Effector CD4-positive, alpha-beta T cell (primary cell): Measurements from ENCODE around the gene PIP4P1.
"Not testable (repeated sequence)": the region's sequence is repeated elsewhere in the genome, so short reads cannot be mapped to it uniquely, and the experiment has no call there.

Experiments used
- DNase-seq: peaks from one replicate; pipeline ENCODE4 v3.0.0-alpha.2; 2020

PIP4P1 gene

DNA sequence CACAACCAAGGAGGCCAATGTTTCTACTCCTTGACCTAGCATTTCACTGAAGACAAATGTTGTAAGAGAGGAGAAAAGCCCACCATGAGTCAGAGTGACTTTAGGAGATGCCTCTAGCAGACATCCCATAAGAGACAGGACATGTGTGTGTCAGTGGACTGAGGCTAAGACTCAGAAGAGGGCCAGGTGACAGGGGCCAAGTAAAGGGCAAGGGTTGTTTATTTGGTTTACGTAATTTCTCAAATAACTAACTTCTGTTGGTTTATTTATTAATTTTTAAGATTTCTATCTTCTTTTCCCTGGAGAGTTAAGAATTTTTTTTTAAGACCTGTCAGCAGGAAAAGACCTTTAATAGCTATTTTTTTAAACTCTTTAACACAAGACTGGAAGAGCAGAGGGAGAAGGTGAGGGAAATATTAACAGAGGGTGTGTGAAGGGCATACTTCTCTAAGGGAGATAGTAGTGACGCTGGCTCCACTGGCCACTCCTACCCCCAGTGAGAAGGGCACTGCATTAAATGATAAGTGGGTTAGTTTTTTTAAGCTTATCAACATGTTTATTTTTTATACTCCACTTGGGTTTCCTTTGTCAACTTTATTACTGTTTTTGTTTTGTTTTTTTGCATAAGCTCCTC lies 11.4 kb upstream of the PIP4P1 start:
- DNase-seq, result no peak

DNA sequence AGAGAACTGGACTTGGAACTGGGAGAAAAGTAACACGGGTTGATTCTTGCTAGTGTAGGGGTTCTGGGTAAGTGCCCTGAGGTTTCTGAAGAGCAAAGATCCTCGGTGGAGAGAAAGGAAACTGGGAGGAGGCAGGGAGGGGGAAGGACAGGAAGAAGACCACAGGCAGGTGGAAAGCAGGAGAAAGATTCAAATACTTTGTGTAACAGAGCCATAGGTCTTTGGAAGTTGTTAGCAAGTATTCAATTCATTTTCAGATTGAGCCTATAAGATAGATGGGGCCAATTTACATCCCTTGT lies 9.3 kb upstream of the PIP4P1 start:
- DNase-seq, result no peak

DNA sequence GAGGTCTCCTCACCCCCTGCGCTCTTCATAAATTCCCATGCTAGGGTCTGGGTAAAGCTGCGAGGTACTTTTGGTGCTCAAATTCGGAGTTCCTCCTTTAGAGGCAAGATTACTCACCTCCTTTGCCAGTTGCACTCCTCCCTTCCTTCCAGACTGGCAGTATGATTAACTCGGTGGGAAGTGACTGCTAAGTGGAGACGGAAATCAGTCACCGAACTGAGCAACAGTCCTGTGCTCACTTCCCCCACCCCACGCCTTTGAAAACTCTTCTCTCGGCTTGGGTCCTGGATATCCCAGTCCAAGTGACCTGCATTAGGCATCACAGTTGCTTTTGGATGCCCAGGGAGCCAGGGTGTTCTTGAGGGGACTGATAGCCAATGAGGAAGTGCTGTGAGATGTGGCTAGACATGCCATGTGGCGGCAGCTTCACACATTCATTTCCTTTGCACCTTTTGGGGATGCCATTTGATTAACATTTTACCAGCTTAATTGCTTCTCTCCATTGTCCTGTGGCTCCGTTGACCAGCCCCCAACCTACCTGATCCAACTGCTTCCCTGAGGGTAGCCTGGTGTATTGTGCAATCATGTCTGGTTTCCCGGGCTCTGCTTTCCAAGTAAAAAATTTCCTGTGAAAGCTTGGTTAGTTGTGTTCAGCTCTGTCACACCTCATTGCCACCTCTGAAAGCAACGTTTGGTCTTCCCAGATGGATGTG lies 8.8 kb upstream of the PIP4P1 start:
- DNase-seq, result peak; percentile 56

DNA sequence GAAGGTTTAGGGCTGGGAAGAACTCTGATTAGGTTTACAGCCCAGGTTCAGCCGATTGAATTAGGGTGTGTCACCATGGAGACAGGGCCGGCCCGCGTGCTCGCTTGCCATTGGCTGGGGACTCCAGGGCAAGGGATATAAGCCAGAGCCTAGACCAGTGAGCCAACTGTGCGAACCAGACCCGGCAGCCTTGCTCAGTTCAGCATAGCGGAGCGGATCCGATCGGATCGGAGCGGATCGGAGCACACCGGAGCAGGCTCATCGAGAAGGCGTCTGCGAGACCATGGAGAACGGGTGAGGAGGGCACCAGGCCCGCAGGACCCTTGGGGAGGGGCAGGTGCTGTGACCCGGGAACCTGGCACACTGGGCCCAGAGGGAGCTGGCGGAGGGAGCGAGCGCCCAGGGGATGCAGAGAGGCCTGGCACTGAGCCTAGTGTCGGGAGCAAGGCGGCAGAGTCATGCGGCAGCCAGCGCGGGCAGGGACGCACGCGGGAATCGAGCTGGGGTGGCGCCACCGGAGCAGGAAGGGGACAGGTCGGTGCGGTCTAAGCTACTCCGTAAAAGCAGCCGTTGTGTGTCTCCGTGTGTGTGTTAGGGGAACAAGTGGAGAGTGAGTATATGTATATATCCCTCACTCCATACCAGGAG lies 8.1 kb upstream of the PIP4P1 start, which contains the start of gene PNP:
PNP (plus strand) TSS at position 165 of the 648 bp plus-strand sequence; CDS start at position 284, 119 bp downstream.
- peak; percentile 85 for DNase-seq

DNA sequence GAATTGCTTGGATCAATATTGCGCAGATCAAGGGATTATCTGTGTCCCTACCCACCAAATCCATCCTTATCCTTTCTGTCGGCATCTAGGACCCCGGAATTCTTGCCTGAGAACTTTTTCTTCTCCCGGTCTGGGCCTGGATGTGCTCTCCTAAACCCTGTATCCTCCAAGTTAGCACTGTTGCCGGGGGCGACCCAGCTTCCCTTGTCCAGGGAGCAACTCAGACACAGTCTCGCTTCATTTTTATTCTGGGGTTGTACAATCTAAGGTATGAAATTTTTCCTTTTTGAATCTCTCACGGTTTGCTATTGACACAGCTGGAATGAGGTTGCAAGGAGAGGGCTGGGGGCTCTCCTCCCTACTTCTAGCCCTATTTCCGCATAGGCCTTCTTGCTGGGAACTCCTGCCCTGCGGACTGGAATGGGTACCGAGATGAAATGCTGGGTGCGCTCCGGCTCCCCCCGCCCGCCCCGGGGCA lies 7.6 kb upstream of the PIP4P1 start:
- DNase-seq, result no peak

DNA sequence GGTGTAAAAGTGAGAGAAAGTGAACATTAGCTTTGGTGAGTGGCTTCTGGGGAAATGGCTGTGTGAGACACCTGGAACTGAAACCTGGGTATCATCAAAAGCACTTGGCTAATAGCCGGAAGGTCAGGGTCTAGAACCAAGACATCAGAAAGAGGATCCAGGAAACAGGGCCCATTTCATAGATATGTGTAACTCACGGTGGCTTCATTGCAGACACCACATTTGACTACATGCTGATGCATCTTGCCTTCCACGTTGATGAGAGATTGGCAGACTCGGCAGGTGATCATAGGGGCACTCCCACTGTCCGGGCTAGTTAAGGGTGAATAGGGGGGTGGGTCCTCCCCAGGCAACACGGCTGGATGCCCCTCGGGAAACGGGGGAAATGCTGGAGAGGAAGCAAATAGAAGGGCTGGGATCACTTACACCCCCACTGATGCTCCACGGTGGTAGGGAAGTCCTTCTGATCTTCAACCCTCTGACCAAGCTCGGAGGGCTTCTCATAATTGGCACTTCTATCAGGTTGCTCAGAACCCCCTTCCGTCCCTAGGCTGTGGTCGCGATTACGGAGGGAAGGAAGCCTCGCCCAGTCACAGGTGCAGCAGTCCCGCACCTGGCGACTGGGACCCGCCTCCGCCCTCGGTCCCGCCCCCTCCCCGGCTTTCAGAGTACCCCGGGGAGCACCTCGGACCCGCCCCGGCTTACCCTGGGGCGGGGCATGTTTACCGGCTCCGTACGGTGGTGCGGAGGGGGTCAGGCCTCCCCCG lies 593 bp downstream of the PIP4P1 start:
- DNase-seq, result peak; percentile 60

DNA sequence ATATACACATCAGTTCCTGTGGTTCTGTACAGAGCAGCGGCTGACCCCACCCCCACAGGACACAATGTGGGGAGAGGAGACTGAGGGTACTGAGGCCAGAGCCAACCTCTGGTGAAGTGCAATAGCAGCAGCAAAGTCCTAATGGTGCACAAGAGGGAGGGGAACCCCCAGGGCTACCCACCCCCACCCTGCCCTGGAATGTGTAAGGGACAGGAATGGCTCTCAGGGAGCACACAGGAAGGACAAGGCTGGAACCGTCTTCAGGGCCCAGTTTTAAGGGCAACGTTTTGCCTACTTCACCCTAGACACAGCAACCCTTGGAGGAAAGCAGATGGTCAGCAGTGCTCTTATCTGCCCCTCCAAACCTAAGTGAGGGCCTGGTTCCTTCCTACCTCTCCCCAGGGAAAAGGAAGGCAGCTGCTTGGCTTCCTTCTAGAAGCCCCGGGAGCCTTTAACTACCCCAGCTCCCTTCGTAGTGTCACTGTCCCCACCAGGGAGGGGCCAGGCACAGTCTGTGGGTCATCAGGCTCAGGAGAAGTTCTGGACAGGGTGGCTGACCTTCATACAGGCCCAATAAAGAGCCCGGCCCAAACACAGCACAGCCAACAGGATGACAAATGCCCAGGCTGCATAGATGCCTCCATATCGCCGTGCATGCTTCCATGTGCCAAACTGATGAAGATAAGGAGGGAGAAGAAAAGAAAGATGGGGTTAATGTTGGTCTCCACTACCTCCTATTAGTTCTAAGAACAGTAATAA lies 3.0 kb downstream of the PIP4P1 start:
- no peak for DNase-seq

DNA sequence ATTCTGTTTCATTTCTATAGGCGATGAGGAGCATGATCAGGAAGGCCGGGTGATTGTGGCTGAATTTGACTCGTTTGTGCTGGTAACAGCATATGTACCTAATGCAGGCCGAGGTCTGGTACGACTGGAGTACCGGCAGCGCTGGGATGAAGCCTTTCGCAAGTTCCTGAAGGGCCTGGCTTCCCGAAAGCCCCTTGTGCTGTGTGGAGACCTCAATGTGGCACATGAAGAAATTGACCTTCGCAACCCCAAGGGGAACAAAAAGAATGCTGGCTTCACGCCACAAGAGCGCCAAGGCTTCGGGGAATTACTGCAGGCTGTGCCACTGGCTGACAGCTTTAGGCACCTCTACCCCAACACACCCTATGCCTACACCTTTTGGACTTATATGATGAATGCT lies 4.3 kb downstream of the PIP4P1 start:
- DNase-seq, result no peak

DNA sequence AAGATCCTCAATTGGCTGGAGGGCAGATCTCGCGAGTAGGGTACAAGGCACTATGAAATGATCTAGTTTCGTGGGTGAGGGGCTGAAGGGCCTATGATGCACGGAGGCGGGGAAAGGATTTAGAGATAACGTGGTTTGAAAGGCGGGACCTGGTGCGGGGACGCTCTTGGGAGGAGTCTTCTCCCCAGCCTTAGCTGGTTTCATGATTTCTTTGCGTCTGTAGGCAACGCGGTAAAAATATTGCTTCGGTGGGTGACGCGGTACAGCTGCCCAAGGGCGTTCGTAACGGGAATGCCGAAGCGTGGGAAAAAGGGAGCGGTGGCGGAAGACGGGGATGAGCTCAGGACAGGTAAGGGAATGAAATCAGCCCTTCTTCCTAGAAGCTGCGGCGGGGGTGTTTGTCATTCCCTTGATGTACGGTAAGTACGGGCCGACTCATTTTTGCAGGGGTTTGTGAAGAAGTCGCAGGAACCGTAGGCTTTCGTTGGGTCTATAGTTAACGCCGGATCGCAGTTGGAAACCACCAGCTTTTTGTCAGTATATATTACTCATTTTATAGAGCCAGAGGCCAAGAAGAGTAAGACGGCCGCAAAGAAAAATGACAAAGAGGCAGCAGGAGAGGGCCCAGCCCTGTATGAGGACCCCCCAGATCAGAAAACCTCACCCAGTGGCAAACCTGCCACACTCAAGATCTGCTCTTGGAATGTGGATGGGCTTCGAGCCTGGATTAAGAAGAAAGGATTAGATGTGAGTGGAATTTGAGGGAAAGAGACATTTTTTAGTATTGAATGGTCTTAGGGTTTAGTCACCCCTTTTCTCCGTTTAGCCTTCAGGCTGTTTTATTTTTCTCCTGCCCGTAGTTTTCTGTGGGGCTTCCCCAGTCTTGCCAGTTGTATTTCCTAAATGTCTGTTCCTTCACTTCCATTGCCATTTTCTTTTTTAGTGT lies 5.6 kb downstream of the PIP4P1 start:
- DNase-seq, result peak; percentile 69

DNA sequence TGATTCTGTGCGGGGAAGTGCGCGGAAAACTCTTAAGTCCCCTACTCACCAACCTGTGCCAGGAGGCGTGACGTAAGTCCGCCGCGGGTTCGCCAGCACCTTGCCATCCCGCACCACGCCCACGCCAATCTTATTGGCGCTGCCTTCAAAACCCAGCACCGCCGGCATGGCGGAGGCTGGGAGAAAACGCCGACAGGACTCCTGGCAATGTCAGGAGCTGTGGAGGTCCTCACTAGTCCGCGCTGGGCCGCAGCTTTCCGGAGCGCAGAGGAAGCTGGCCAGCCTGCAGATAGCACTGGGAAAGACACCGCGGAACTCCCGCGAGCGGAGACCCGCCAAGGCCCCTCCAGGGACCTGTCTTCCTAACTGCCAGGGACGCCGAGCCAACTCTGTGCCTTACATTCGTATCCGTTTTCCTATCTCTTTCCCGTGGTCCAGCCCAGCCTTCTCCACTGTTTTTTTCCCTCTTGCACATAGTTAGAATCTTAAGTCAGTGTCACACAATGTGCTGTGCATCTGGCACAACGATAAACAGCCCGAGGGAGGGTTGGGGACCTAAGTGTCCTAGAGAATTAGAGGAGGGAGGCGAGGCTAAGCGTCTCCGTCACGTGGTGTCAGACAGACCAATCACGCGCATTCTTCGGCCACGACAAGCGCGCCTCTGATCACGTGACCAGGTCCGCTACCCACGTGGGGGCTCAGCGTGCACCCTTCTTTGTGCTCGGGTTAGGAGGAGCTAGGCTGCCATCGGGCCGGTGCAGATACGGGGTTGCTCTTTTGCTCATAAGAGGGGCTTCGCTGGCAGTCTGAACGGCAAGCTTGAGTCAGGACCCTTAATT lies 6.5 kb downstream of the PIP4P1 start, which contains the start of the genes APEX1 and OSGEP:
APEX1 (plus strand) TSS at position 711 of the 839 bp plus-strand sequence. CDS start 420 bp downstream, outside the sequence.
OSGEP (minus strand) TSS at position 297 of the 839 bp plus-strand sequence; CDS start at position 168, 129 bp downstream.
- peak; percentile 98 for DNase-seq

DNA sequence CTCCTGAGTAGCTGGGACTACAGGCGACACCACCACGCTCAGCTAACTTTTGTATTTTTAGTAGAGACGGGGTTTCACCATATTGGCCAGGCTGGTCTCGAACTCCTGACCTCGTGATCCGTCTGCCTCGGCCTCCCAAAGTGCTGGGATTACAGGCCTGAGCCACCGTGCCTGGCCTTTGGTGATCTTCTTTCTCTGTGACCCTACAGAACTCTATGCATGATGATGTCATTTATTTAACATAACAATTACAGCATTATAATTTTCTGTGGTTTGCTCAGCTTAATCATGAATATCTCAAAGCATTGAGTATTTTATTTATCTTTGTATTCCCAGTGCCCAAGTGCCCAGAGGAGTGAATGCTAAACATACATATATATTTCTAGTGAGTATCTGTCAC lies 8.4 kb downstream of the PIP4P1 start:
- DNase-seq, result not testable (repeated sequence)

DNA sequence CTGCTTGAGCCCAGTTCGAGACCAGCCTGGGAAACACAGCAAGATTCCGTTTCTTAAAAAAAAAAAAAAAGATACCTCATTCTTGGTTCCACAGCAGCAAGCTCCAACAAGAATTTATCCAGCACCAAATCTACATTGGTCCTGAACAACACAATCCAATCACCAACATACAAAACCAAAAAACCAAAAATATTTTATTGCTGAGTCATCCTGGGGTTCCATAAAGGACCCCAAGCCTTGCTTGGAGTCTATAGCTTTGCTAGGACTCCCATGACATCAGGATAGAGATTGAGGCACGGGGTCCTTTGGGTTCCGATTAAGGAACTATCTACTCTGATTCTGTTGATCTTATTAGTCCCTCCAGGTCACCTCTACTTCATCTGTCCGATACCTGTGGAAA lies 14.3 kb downstream of the PIP4P1 start:
- DNase-seq, result no peak

DNA sequence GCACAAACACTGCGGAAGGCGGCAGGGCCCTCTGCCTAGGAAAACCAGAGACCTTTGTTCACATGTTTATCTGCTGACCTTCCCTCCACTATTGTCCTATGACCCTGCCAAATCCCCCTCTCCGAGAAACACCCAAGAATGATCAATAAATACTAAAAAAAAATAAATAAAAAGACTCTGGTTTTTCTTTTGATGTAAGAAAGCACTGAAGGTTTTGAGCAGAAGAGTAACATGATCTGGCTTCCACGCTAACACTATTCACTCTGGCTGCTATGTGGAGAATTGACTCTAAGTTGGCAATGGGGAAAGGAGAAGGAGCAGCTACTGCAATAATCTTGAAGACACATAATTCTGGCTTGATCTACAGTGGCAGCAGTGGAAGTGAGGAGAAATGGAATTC lies 17.6 kb downstream of the PIP4P1 start:
- DNase-seq, result not testable (repeated sequence)

DNA sequence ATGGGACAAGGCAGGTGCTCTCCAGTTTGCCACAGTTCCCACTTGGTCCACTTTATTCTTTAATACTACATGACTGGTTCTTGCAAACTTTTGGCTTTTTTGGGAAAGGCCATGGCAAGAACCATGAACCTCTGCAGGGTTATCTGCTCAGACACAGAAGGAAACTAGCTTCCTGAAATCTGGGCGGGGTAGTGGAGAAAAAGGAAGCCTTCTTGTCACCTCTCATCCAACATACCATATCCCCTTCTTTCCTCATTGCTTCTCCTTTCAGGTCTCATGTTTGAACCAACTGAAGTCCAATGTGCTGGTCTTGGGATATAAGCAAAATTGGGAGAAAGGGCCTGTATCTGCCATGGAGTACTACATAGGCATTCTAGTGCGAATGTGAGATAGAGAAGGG lies 19.8 kb downstream of the PIP4P1 start:
- DNase-seq, result no peak

DNA sequence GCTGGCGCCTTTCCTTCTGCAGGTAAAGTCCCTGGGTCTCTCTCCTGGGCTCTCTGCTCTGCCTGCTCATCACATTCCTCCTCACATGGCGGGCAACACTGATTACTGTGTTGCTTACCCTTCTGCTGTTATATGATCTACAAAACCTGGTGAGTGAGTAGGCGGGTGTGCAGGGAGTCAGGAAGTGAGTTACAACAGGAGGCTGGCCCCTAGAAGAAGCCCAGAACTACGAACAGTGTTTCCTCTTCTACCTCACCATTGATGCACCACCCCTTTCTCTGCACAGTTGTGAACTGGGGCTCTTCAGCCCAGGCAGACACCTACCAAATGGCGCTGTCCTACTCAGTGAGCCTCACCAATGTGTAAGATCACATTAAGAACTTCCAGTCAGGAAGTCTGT lies 20.4 kb downstream of the PIP4P1 start:
- no peak for DNase-seq

DNA sequence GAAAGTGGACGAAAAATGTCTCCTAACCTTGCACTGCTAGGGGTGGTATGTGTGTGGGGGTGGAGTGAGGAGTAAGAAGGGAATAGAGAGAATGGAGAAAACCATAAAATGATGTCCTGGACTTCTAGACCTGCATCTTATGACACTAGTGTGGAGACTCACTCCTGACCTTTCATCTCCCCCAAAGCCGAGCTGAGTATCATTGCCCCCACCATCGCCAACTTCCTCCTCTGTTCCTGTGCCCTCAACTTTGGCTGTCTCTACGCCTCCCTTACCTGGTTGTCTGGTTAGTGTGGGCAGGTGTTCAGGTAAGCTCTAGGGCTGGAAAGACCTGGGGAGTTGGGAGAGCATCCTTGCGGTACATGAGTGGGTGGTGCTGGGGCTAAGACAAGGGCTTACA lies 20.8 kb downstream of the PIP4P1 start:
- DNase-seq, result no peak

DNA sequence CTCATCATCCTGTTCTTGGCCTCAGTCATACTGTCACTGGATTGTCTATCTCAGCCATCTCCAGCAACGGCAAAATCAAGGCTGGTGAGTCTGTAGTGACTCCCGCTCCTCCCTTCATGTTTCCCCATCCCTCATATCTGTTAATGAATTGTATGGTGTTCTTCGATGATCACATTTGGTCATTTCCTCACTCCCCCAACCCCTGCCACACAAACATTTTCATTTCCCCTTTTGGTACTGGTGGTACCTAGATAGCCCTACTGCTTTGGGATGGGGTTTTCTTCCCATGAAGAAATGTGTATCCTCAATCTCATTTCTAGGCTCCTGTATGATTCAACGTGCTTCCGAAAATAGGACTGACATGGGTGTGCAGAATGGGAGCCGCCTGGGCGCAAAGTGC lies 22.6 kb downstream of the PIP4P1 start:
- no peak for DNase-seq

DNA sequence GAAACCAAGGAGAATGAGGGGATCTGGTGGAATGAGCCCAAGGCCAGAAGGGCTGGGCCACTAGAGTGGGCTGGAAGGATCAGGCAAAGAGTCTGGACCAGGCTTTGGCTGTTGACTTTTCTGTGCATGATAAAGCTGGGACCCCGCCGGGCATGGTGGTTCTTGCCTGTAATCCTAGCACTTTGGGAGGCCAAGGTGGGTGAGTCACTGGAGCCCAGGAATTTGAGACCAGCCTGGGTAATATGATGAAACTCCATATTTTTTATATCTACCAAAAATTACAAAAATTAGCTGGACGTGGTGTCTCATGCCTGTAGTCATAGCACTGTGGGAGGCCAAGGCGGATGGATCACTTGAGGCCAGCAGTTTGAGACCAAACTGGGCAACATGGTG lies 24.9 kb downstream of the PIP4P1 start:
- no peak for DNase-seq

DNA sequence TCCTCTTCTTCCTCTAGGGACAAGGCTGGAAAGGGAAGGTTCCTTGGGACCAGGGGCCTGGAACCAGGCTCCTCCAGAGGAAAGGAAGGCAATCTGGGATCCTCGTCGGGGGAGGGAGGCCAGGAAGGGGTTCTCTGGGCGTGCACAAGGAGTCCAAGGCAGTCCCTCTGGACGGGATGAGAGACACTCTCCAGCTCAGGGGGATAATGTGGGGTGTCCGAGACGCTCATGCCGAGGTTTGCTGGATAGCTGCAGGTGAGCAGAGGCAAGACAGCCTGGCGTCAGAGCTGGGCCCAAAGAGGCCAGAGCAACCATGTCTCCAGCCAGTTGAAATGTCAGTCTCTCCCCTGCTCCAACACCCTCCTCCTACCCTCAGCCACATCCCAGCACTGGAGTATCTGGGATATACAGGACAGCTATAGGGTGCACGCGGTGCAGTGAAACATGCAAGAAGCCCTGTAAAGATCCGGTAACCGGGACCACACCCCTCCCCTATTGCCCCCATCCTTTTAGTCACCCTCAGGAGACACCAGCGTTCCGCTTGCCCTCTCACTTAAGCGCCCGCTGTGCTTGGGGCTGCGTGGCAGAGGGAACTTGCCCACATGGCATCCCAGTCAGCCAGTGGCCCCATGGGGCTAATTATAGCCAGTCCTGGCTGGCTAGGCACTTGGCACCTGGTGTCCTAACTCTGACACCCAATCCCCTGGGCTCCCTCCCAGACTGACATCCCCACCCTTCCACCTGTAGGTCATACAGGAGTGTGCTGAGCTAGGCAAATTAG lies 25.5 kb downstream of the PIP4P1 start, which contains the start of gene KLHL33:
KLHL33 (minus strand) TSS at position 585 of the 781 bp plus-strand sequence; CDS start at position 230, 355 bp downstream.
- no peak for DNase-seq
